ENCODE measurements around the gene GRK4.

GRK4 gene

DNA sequence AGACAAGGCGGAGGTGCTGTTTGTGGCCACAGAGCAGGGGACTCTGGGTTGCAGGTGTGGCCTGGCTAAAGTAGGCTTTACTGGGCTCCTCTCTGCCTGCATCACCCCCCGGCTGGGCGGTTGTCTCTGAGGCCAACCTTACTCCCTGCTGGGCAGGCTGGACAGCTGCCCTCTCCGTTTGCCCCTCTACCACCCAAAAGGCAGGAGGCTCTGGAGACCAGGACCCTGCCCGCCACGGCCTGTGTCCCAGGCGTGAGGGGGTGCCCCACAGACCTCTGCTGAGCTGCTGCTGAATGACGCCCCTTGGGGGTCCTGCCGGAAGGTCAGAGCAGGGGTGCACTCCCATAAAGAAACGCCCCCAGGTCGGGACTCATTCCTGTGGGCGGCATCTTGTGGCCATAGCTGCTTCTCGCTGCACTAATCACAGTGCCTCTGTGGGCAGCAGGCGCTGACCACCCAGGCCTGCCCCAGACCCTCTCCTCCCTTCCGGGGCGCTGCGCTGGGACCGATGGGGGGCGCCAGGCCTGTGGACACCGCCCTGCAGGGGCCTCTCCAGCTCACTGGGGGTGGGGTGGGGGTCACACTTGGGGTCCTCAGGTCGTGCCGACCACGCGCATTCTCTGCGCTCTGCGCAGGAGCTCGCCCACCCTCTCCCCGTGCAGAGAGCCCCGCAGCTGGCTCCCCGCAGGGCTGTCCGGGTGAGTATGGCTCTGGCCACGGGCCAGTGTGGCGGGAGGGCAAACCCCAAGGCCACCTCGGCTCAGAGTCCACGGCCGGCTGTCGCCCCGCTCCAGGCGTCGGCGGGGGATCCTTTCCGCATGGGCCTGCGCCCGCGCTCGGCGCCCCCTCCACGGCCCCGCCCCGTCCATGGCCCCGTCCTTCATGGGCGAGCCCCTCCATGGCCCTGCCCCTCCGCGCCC, 110.0 kb downstream of the GRK4 start:
- DNase-seq (ENCODE audit: low spot score): no peak

DNA sequence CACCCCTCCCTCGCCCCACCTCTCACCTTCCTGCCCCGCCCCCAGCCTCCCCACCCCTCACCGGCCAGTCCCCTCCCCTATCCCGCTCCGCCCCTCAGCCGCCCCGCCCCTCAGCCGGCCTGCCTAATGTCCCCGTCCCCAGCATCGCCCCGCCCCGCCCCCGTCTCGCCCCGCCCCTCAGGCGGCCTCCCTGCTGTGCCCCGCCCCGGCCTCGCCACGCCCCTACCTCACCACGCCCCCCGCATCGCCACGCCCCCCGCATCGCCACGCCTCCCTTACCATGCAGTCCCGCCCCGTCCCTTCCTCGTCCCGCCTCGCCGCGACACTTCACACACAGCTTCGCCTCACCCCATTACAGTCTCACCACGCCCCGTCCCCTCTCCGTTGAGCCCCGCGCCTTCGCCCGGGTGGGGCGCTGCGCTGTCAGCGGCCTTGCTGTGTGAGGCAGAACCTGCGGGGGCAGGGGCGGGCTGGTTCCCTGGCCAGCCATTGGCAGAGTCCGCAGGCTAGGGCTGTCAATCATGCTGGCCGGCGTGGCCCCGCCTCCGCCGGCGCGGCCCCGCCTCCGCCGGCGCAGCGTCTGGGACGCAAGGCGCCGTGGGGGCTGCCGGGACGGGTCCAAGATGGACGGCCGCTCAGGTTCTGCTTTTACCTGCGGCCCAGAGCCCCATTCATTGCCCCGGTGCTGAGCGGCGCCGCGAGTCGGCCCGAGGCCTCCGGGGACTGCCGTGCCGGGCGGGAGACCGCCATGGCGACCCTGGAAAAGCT, 110.9 kb downstream of the GRK4 start, which contains the start of the genes HTT and HTT-AS:
Gene HTT, plus strand, starts transcription at position 604 of the 768 bp plus-strand sequence. Its CDS starts 145 bp downstream, at position 749.
Gene HTT-AS, minus strand, starts transcription at position 461 of the 768 bp plus-strand sequence.
- DNase-seq (ENCODE audit: low spot score): peak; percentile 96

DNA sequence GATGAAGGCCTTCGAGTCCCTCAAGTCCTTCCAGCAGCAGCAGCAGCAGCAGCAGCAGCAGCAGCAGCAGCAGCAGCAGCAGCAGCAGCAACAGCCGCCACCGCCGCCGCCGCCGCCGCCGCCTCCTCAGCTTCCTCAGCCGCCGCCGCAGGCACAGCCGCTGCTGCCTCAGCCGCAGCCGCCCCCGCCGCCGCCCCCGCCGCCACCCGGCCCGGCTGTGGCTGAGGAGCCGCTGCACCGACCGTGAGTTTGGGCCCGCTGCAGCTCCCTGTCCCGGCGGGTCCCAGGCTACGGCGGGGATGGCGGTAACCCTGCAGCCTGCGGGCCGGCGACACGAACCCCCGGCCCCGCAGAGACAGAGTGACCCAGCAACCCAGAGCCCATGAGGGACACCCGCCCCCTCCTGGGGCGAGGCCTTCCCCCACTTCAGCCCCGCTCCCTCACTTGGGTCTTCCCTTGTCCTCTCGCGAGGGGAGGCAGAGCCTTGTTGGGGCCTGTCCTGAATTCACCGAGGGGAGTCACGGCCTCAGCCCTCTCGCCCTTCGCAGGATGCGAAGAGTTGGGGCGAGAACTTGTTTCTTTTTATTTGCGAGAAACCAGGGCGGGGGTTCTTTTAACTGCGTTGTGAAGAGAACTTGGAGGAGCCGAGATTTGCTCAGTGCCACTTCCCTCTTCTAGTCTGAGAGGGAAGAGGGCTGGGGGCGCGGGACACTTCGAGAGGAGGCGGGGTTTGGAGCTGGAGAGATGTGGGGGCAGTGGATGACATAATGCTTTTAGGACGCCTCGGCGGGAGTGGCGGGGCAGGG, 111.7 kb downstream of the GRK4 start:
- DNase-seq (ENCODE audit: low spot score): peak; percentile 17

DNA sequence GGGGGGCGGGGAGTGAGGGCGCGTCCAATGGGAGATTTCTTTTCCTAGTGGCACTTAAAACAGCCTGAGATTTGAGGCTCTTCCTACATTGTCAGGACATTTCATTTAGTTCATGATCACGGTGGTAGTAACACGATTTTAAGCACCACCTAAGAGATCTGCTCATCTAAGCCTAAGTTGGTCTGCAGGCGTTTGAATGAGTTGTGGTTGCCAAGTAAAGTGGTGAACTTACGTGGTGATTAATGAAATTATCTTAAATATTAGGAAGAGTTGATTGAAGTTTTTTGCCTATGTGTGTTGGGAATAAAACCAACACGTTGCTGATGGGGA, 112.2 kb downstream of the GRK4 start:
- no peak for DNase-seq (ENCODE audit: low spot score)

DNA sequence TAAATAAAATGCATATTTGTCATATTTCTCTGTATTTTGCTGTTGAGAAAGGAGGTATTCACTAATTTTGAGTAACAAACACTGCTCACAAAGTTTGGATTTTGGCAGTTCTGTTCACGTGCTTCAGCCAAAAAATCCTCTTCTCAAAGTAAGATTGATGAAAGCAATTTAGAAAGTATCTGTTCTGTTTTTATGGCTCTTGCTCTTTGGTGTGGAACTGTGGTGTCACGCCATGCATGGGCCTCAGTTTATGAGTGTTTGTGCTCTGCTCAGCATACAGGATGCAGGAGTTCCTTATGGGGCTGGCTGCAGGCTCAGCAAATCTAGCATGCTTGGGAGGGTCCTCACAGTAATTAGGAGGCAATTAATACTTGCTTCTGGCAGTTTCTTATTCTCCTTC, 114.4 kb downstream of the GRK4 start:
- DNase-seq (ENCODE audit: low spot score): no peak

DNA sequence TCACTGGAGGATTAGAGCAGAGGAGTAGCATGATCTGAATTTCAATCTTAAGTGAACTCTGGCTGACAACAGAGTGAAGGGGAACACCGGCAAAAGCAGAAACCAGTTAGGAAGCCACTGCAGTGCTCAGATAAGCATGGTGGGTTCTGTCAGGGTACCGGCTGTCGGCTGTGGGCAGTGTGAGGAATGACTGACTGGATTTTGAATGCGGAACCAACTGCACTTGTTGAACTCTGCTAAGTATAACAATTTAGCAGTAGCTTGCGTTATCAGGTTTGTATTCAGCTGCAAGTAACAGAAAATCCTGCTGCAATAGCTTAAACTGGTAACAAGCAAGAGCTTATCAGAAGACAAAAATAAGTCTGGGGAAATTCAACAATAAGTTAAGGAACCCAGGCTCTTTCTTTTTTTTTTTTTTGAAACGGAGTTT, 116.3 kb downstream of the GRK4 start:
- DNase-seq (ENCODE audit: low spot score): no peak

DNA sequence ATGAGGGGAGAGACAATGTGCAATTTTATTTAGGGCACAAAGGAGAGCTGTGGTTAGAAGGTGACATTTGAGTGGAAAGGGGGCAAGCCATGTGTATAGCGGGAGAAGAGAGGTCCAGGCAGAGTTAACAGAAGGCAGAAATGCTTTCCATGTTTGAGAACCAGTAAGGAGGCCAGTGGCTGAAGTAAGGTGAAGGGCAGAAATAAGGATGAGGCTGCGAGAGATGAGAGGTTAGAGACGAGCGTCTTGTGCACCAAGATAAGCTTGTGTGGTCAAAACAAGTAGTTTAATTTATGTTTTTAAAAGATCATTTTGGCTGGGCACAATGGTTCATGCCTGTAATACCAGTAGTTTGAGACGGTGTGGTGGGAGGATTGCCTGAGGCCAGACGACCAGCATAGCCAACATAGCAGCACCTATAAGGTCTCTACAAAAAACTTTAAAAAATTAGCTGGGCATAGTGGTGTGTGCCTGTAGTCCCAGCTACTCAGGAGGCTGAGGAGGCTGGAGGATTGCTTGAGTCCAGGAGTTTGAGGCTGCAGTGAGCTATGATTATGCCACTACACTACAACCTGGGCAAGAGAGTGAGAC, 119.6 kb downstream of the GRK4 start:
- DNase-seq (ENCODE audit: low spot score): no peak

DNA sequence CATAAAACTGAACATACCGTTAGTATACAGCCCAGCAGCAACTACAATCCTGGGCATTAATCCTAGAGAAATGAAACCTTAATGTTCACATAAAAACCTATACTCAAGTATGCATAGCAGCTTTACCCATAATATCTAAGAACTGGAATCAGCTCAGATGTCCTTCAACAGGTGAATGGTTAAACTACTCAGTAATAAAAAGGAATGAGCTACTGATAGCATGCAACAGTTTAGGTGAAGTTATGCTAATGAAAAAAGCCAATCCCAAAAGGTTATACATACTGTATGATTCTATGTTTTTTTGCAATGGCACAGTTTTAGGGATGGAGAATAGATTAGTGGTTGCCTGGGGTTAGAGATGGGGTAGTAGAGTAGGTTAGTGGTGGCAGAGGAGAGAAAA, 120.4 kb downstream of the GRK4 start:
- DNase-seq (ENCODE audit: low spot score): no peak

DNA sequence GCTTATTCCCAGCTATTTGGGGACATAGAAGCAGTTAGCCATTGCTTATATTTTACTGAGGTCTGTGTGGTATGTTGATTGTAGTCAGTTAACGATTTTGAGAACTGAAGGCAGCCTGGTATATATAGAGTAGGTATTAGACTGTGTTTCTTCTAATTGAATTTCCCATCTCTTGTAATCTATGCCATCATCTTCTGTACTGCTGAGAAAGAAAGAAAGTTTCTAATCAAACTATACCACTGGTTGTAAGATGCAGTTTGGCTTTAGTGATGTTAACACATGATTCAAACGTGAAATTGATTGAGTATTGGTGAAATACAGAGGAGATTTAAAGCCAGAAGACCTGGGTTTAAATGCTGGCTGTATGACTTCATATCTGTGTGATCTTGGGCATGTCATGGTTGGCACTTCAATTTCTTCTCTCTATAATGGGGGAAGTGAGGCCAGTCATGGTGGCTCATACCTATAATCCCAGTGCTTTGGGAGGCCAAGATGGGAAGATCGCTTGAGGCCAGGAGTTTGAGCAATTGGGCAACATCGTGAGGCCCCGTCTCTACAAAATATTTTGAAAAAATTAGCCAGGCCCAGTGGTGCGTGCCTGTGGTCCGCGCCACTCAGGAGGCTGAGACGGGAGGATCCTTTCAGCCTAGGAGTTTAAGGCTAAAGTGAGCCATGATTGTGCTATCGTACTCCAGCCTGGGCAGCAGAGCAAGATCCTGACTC, 122.7 kb downstream of the GRK4 start:
- DNase-seq (ENCODE audit: low spot score): no peak

DNA sequence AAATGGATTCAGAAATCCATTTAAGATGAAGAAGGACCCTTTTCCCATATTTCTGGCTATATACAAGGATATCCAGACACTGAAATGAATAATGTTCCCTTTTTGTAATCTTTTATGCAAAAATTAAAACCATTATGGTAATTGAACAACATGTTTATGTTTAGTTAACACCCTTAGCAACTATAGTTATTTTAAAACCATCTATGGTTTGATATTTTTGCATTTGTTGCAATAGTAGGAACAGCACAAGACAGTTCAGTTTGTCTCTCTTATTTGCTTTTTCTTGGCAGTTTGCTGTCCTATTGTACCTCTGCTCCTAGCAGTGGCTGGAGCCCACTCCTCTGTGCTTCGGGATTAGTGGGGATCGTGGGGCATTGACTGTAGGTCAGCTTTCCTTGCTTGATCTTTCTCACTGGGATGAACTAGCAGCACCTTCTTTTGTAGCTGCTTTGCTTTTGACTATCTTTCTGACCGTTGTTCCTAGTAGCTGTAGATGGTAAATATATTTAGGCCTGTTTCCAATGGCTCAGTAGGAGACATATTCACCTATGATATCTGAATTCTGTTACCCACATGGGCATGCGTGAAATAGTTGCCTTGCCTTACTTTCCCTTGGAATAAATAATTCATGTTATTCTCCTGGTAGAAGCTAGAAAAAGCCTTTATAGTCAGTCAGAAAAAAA, 123.9 kb downstream of the GRK4 start:
- DNase-seq (ENCODE audit: low spot score): no peak
